GM12875 (cell line): Measurements from ENCODE around the gene WDR20.

Source experiments
- H3K4me3 ChIP-seq: one replicate; pipeline ENCODE4 v1.5.1; 2011; ENCODE audit warnings: low read depth, low read length, control low read depth
- TF ChIP-seq, protein P1 (sequence below): IDR thresholded peaks from 2 replicates; pipeline ENCODE4 v1.5.1; 2011; ENCODE audit warnings: low read depth, mild to moderate bottlenecking, control low read depth, inconsistent platforms, low read length, moderate library complexity, borderline replicate concordance; ENCODE audit not compliant: insufficient read depth

WDR20 gene

GRCh38 chr14:102213984-102214658, 74.4 kb downstream of the WDR20 start:
- TF ChIP-seq, protein P1, sequence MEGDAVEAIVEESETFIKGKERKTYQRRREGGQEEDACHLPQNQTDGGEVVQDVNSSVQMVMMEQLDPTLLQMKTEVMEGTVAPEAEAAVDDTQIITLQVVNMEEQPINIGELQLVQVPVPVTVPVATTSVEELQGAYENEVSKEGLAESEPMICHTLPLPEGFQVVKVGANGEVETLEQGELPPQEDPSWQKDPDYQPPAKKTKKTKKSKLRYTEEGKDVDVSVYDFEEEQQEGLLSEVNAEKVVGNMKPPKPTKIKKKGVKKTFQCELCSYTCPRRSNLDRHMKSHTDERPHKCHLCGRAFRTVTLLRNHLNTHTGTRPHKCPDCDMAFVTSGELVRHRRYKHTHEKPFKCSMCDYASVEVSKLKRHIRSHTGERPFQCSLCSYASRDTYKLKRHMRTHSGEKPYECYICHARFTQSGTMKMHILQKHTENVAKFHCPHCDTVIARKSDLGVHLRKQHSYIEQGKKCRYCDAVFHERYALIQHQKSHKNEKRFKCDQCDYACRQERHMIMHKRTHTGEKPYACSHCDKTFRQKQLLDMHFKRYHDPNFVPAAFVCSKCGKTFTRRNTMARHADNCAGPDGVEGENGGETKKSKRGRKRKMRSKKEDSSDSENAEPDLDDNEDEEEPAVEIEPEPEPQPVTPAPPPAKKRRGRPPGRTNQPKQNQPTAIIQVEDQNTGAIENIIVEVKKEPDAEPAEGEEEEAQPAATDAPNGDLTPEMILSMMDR: no peak
- no peak overlapping the region for H3K4me3 ChIP-seq

DNA sequence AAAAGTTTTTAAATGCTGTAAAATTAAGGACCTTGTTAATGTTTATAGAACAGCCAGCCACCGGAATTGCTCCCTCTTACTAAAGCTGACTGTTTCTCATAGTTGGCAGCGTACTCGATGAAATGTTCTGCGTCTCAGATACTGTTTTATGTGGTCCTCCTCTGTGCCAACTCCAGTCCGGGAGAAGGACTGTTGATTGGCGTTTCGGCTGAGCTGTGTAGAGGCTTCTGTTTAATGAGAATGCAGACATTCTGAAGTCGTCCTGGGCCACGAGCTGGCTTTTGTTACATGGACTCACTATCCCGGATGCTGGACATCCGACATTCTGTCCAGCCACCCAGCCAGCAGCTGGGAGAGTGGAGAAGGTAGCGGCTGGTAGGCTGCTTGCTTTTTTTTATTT, 75.4 kb downstream of the WDR20 start:
- TF ChIP-seq, protein P1: no peak
- no peak overlapping the region for H3K4me3 ChIP-seq

DNA sequence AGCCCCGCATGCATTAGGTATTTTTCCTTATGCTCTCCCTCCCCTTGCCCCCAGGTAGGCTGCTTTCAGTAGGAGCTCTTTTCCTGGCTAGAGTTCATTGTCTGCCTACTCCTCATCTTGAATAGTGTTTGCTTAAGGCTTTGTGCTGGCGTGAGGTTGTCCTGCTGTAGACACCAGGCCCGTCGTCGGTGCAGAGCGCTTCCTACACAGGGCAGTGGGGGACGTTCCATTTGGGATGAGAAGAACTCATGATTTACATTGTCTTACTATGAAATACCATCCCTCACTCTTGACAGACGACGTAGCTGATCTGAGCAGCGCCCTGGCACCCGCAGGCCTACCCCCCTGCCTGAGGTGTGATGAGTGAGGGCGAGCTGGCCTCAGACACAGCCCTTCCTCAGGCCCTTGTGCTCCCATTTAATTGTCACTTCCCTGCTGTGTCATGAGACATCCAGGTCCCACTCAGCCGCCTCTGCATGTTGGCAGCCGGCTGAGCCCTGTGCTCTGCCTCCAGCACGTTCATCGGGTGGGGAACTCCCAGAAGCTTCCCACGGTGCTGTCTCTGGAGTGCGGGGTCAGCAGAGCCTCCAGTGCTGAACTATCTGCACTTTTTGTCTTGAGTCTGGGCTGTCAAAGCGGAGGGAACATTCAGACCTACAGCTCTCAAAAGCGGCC, 76.0 kb downstream of the WDR20 start:
- TF ChIP-seq, protein P1: no peak
- H3K4me3 ChIP-seq: no peak overlapping the region

DNA sequence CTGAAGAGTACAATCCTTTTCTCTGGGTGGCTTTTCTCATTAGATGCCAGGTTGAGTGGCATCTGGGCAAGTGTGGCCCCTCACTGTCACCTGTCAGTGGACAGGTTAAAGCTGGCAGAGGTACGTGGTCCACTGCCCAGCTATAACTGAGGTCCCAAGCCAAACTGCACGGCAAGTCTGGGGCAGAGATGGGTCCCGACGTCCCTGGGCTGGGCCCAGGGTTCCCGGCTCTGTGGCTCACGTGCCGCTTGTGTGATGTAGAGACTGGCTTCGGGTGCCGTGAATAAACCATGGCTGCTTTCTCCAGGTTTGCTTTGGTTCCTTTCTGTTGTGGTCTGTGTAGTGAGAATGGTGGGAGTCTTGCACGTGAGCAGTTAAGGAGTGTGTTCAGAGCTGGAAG, 77.7 kb downstream of the WDR20 start:
- no peak overlapping the region for H3K4me3 ChIP-seq
- TF ChIP-seq, protein P1: no peak

DNA sequence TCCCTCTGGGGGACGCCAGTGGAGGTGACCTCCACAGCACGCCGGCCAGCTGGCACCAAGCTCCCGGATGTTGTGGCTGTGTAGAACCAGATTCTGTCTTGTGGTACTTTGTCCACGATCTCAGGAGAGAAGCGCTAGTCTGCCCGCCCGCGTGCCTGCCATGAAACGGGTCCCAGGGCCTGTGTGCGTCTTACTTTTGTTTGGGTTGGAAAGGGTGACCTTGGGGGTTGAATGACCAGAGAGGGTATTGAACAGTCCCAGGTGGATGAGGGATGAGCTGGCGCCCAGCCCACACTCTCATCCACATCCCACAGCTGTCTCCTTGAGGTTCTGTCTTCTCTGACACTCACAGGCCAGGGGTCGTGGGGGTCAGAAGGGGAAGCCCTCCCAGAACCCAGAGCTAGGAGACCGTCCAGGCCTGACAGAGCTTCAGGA, 78.3 kb downstream of the WDR20 start:
- no peak overlapping the region for H3K4me3 ChIP-seq
- TF ChIP-seq, protein P1: no peak

- H3K4me3 ChIP-seq: no peak overlapping the region
These were observed 79.0 kb downstream of the WDR20 start for GRCh38 chr14:102218688-102219087.

More at GRCh38 chr14:102218688-102219087, 79.0 kb downstream of the WDR20 start:
- TF ChIP-seq, protein P1: no peak
